ENCODE results near the gene KRTAP12-4.

DNA sequence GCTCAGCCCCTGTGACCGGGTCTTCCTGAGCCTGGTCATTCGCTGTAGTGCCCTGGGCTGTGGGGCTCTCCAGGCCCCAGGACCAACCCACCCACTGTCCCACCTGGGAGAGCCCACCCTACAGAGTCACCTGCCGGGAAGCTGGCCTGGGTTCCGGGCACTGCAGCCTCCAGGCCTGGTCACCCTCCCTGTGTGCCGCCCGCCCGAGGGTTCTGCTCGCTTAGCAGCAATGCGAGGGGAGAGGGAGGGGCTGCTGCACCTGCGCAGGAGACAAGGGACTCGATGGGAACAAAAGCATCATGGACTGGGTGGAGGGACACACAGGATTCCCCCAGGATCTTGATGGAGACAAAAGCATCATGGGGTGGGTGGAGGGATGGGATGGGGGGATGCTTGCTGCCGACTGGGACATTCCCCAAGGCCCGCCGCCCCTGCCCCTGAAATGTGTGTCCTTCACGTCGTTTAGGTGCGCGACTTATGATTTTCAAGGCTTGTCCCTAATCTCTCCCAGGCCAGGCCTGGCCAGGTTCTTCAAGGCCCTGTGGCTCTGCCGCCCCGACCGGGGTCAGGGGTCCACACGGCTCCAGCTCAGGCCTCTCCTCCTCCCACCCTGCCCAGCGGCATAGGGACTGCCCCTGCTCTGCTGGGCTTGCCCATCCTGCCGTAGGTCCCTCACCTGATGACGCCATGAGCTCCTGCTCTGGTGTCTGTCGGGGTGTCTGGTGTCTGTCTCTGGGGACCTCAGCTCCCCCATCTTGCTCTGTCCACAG lies 40.9 kb downstream of the KRTAP12-4 start:
- TF ChIP-seq ZFP3 (CRISPR knock-in tag; IDR thresholded peaks at IDR 0.05) (no peak), ISL1 (CRISPR knock-in tag; IDR thresholded peaks at IDR 0.05) (no peak)
